GM19397 (cell line): ENCODE data around the gene KCNQ1.

ENCODE experiments used
- ATAC-seq: cut with Tn5 transposase; IDR thresholded peaks from one replicate; pipeline ENCODE4 v1.9.1; 2021; ENCODE audit warnings: mild to moderate bottlenecking, moderate library complexity; ENCODE audit not compliant: unreplicated experiment

The KCNQ1 gene

GRCh38 chr11:2519862-2520735 is 75.3 kb downstream of the KCNQ1 start:
- no peak for ATAC-seq

- no peak for ATAC-seq
Measured at GRCh38 chr11:2520736-2521035, 75.9 kb downstream of the KCNQ1 start.

GRCh38 chr11:2521081-2521732 is 76.4 kb downstream of the KCNQ1 start:
- no peak for ATAC-seq

- ATAC-seq, result no peak
Measured at GRCh38 chr11:2521733-2522630, 77.2 kb downstream of the KCNQ1 start.

GRCh38 chr11:2522631-2523255 is 77.9 kb downstream of the KCNQ1 start:
- no peak for ATAC-seq

- ATAC-seq, result no peak
Measured at GRCh38 chr11:2523821-2524391, 79.1 kb downstream of the KCNQ1 start.

GRCh38 chr11:2524446-2525165 is 79.8 kb downstream of the KCNQ1 start:
- ATAC-seq, result no peak

- ATAC-seq, result no peak
Measured at GRCh38 chr11:2525166-2525861, 80.5 kb downstream of the KCNQ1 start.

GRCh38 chr11:2525941-2526807 is 81.4 kb downstream of the KCNQ1 start:
- no peak for ATAC-seq

GRCh38 chr11:2526808-2527381 is 82.1 kb downstream of the KCNQ1 start:
- no peak for ATAC-seq

- ATAC-seq, result no peak
Measured at GRCh38 chr11:2527621-2528291, 82.9 kb downstream of the KCNQ1 start.

- ATAC-seq, result no peak
Measured at GRCh38 chr11:2528301-2529050, 83.7 kb downstream of the KCNQ1 start.

- ATAC-seq, result no peak
Measured at GRCh38 chr11:2529173-2529572, 84.4 kb downstream of the KCNQ1 start.

- ATAC-seq, result no peak
Measured at GRCh38 chr11:2529636-2530035, 84.8 kb downstream of the KCNQ1 start.

- no peak for ATAC-seq
Measured at GRCh38 chr11:2530131-2530854, 85.5 kb downstream of the KCNQ1 start.

GRCh38 chr11:2530855-2531200 is 86.0 kb downstream of the KCNQ1 start:
- ATAC-seq, result no peak
